ENCODE measurements around the gene GLOD4.
"Not testable (repeated sequence)": the region's sequence is repeated elsewhere in the genome, so short reads cannot be mapped to it uniquely, and the experiment has no call there.

The GLOD4 gene

GRCh38 chr17:773016-773415 is 9.1 kb downstream of the GLOD4 start:
- no peak overlapping the region for H3K4me3 ChIP-seq (ENCODE audit: low read depth, low read length)
- no peaks in the 10 kb centered on the region for H3K27me3 ChIP-seq (ENCODE audit: insufficient read depth, low read length)
- no peak overlapping the region for H3K27ac ChIP-seq (ENCODE audit: low read depth, low read length)
- H3K79me2 ChIP-seq (ENCODE audit: control insufficient read depth, insufficient read depth, low read length, unreplicated experiment): peaks cover 6% of the 10 kb centered on the region
- no peaks in the 10 kb centered on the region for H3K4me1 ChIP-seq (ENCODE audit: control insufficient read depth, insufficient read depth, low read length, unreplicated experiment)
- H2AFZ ChIP-seq (ENCODE audit: low read length, unreplicated experiment): no peak overlapping the region
- peaks cover 53% of the 10 kb centered on the region for H3K36me3 ChIP-seq (ENCODE audit: insufficient read depth, low read length)

GRCh38 chr17:767076-767475 is 15.0 kb downstream of the GLOD4 start:
- no peak overlapping the region for H2AFZ ChIP-seq (ENCODE audit: low read length, unreplicated experiment)
- peaks cover 27% of the 10 kb centered on the region for H3K36me3 ChIP-seq (ENCODE audit: insufficient read depth, low read length)

GRCh38 chr17:760371-760770 is 21.7 kb downstream of the GLOD4 start:
- no peaks in the 10 kb centered on the region for H3K27me3 ChIP-seq (ENCODE audit: insufficient read depth, low read length)
- H3K27ac ChIP-seq (ENCODE audit: low read depth, low read length): no peak overlapping the region
- no peaks in the 10 kb centered on the region for H3K79me2 ChIP-seq (ENCODE audit: control insufficient read depth, insufficient read depth, low read length, unreplicated experiment)
- no peak overlapping the region for H3K4me3 ChIP-seq (ENCODE audit: low read depth, low read length)
- H3K4me1 ChIP-seq (ENCODE audit: control insufficient read depth, insufficient read depth, low read length, unreplicated experiment): no peaks in the 10 kb centered on the region
- peaks cover 11% of the 10 kb centered on the region for H3K36me3 ChIP-seq (ENCODE audit: insufficient read depth, low read length)
- H2AFZ ChIP-seq (ENCODE audit: low read length, unreplicated experiment): no peak overlapping the region

More at GRCh38 chr17:767076-767475, 15.0 kb downstream of the GLOD4 start:
- no peak overlapping the region for H3K4me3 ChIP-seq (ENCODE audit: low read depth, low read length)
- H3K27ac ChIP-seq (ENCODE audit: low read depth, low read length): no peak overlapping the region
- H3K4me1 ChIP-seq (ENCODE audit: control insufficient read depth, insufficient read depth, low read length, unreplicated experiment): no peaks in the 10 kb centered on the region
- no peaks in the 10 kb centered on the region for H3K79me2 ChIP-seq (ENCODE audit: control insufficient read depth, insufficient read depth, low read length, unreplicated experiment)
- H3K27me3 ChIP-seq (ENCODE audit: insufficient read depth, low read length): no peaks in the 10 kb centered on the region

GRCh38 chr17:759964-760363 is 22.1 kb downstream of the GLOD4 start:
- H3K79me2 ChIP-seq (ENCODE audit: control insufficient read depth, insufficient read depth, low read length, unreplicated experiment): no peaks in the 10 kb centered on the region
- H3K27ac ChIP-seq (ENCODE audit: low read depth, low read length): no peak overlapping the region
- peaks cover 11% of the 10 kb centered on the region for H3K36me3 ChIP-seq (ENCODE audit: insufficient read depth, low read length)
- no peak overlapping the region for H3K4me3 ChIP-seq (ENCODE audit: low read depth, low read length)
- H3K27me3 ChIP-seq (ENCODE audit: insufficient read depth, low read length): no peaks in the 10 kb centered on the region
- no peak overlapping the region for H2AFZ ChIP-seq (ENCODE audit: low read length, unreplicated experiment)
- H3K4me1 ChIP-seq (ENCODE audit: control insufficient read depth, insufficient read depth, low read length, unreplicated experiment): no peaks in the 10 kb centered on the region

GRCh38 chr17:756010-756567 is 26.0 kb downstream of the GLOD4 start:
- not testable (repeated sequence) for H3K27me3 ChIP-seq (ENCODE audit: insufficient read depth, low read length); H3K79me2 ChIP-seq (ENCODE audit: control insufficient read depth, insufficient read depth, low read length, unreplicated experiment); H3K27ac ChIP-seq (ENCODE audit: low read depth, low read length); H3K36me3 ChIP-seq (ENCODE audit: insufficient read depth, low read length); H3K4me1 ChIP-seq (ENCODE audit: control insufficient read depth, insufficient read depth, low read length, unreplicated experiment); H3K4me3 ChIP-seq (ENCODE audit: low read depth, low read length); H2AFZ ChIP-seq (ENCODE audit: low read length, unreplicated experiment)

- H3K79me2 ChIP-seq (ENCODE audit: control insufficient read depth, insufficient read depth, low read length, unreplicated experiment): peaks cover 16% of the 10 kb centered on the region
These were observed 26.6 kb downstream of the GLOD4 start for GRCh38 chr17:755319-755961.

GRCh38 chr17:753418-753817 is 28.7 kb downstream of the GLOD4 start:
- H3K27me3 ChIP-seq (ENCODE audit: insufficient read depth, low read length): no peaks in the 10 kb centered on the region
- H3K4me1 ChIP-seq (ENCODE audit: control insufficient read depth, insufficient read depth, low read length, unreplicated experiment): peaks cover 9% of the 10 kb centered on the region
- H3K36me3 ChIP-seq (ENCODE audit: insufficient read depth, low read length): peaks cover 11% of the 10 kb centered on the region
- peaks cover 31% of the 10 kb centered on the region for H3K79me2 ChIP-seq (ENCODE audit: control insufficient read depth, insufficient read depth, low read length, unreplicated experiment)
- H2AFZ ChIP-seq (ENCODE audit: low read length, unreplicated experiment): no peak overlapping the region
- H3K4me3 ChIP-seq (ENCODE audit: low read depth, low read length): no peak overlapping the region
- no peak overlapping the region for H3K27ac ChIP-seq (ENCODE audit: low read depth, low read length)

More at GRCh38 chr17:755319-755961, 26.6 kb downstream of the GLOD4 start:
- H3K27me3 ChIP-seq (ENCODE audit: insufficient read depth, low read length); H3K4me3 ChIP-seq (ENCODE audit: low read depth, low read length); H2AFZ ChIP-seq (ENCODE audit: low read length, unreplicated experiment); H3K36me3 ChIP-seq (ENCODE audit: insufficient read depth, low read length); H3K27ac ChIP-seq (ENCODE audit: low read depth, low read length); H3K4me1 ChIP-seq (ENCODE audit: control insufficient read depth, insufficient read depth, low read length, unreplicated experiment): not testable (repeated sequence)

GRCh38 chr17:752620-753219 is 29.4 kb downstream of the GLOD4 start:
- Histone ChIP-seq H3K4me1 (ENCODE audit: control insufficient read depth, insufficient read depth, low read length, unreplicated experiment) (peaks cover 9% of the 10 kb centered on the region), H3K27me3 (ENCODE audit: insufficient read depth, low read length) (no peaks in the 10 kb centered on the region), H2AFZ (ENCODE audit: low read length, unreplicated experiment) (peak overlapping the region; percentile 99), H3K79me2 (ENCODE audit: control insufficient read depth, insufficient read depth, low read length, unreplicated experiment) (peaks cover 38% of the 10 kb centered on the region), H3K27ac (ENCODE audit: low read depth, low read length) (no peak overlapping the region), H3K36me3 (ENCODE audit: insufficient read depth, low read length) (peaks cover 18% of the 10 kb centered on the region), H3K4me3 (ENCODE audit: low read depth, low read length) (peak overlapping the region; percentile 98)

GRCh38 chr17:752002-752619 is 30.0 kb downstream of the GLOD4 start, which contains the start of gene GEMIN4:
TSS of gene GEMIN4 (minus strand) at chr17:752264. CDS start at chr17:752142, 122 bp downstream.
- Histone ChIP-seq H3K27ac (ENCODE audit: low read depth, low read length) (peak within 1 kb of the TSS; percentile 46; the same call in 1 of the 2 replicates), H3K79me2 (ENCODE audit: control insufficient read depth, insufficient read depth, low read length, unreplicated experiment) (peaks cover 44% of the 10 kb centered on the region), H3K36me3 (ENCODE audit: insufficient read depth, low read length) (peaks cover 23% of the 10 kb centered on the region), H2AFZ (ENCODE audit: low read length, unreplicated experiment) (peak within 1 kb of the TSS; percentile 99), H3K4me3 (ENCODE audit: low read depth, low read length) (peak within 1 kb of the TSS; percentile 98), H3K4me1 (ENCODE audit: control insufficient read depth, insufficient read depth, low read length, unreplicated experiment) (peaks cover 9% of the 10 kb centered on the region), H3K27me3 (ENCODE audit: insufficient read depth, low read length) (no peaks in the 10 kb centered on the region)

GRCh38 chr17:751269-752001 is 30.6 kb downstream of the GLOD4 start:
- Histone ChIP-seq H3K27me3 (ENCODE audit: insufficient read depth, low read length) (no peaks in the 10 kb centered on the region), H3K79me2 (ENCODE audit: control insufficient read depth, insufficient read depth, low read length, unreplicated experiment) (peaks cover 51% of the 10 kb centered on the region), H2AFZ (ENCODE audit: low read length, unreplicated experiment) (peak overlapping the region; percentile 52)

More at GRCh38 chr17:751269-752001, 30.6 kb downstream of the GLOD4 start:
- Histone ChIP-seq H3K36me3 (ENCODE audit: insufficient read depth, low read length) (peaks cover 30% of the 10 kb centered on the region), H3K4me3 (ENCODE audit: low read depth, low read length) (peak overlapping the region; percentile 98), H3K4me1 (ENCODE audit: control insufficient read depth, insufficient read depth, low read length, unreplicated experiment) (peaks cover 9% of the 10 kb centered on the region), H3K27ac (ENCODE audit: low read depth, low read length) (peak overlapping the region; percentile 46; the same call in 1 of the 2 replicates)

Measured in ACC112 (cell line).